Uterus (tissue), 4 donors: ENCODE measurements around the gene CPNE9. TPM values are rescaled to one million over a fixed set of nuclear protein-coding genes. Genes with fewer than 3 reads are reported as not detected.
A peak's percentile ranks its signal among the peaks of the same experiment; 100 is the strongest.
"Not testable (repeated sequence)": the region's sequence is repeated elsewhere in the genome, so short reads cannot be mapped to it uniquely, and the experiment has no call there.

Experiments used
- DNase-seq, 2 donors: peaks; one replicate each; pipeline ENCODE4 v3.0.0-alpha.2; 2019 to 2020
- H3K27ac ChIP-seq, 2 donors: fragments of 200-600 bp; sonication (generic); 1 replicate in 1 of 2; 2 replicates in 1 of 2; pipeline ENCODE4 v1.5.1; 2016 to 2018
- H3K27me3 ChIP-seq, 2 donors: fragments of 200-600 bp; sonication (generic); one replicate each; pipeline ENCODE4 v1.5.1; 2018 to 2019; ENCODE audit warnings: control low read depth in 1 of 2
- H3K36me3 ChIP-seq, 2 donors: fragments of 200-600 bp; sonication (generic); one replicate each; pipeline ENCODE4 v1.5.1; 2019; ENCODE audit warnings: control low read depth in 1 of 2
- H3K4me1 ChIP-seq, 2 donors: fragments of 200-600 bp; sonication (generic); one replicate each; pipeline ENCODE4 v1.5.1; 2018 to 2019; ENCODE audit warnings: control low read depth in 1 of 2
- H3K4me3 ChIP-seq, 2 donors: fragments of 200-600 bp; sonication (generic); 1 replicate in 1 of 2; 2 replicates in 1 of 2; pipeline ENCODE4 v1.5.1; 2018 to 2019; ENCODE audit warnings: mild to moderate bottlenecking in 1 of 2
- H3K9me3 ChIP-seq, 2 donors: fragments of 200-600 bp; sonication (generic); one replicate each; pipeline ENCODE4 v1.5.1; 2019; ENCODE audit warnings: control low read depth in 1 of 2
- CTCF ChIP-seq, 4 experiments: fragments of 200-600 bp in 2 of 4; fragments of 450-650 bp in 2 of 4; sonication (generic) in 2 of 4; IDR thresholded peaks; one replicate each; pipeline ENCODE4 v1.5.1; 2016 to 2019; ENCODE audit warnings: antibody characterized with exemption in 4 of 4, mild to moderate bottlenecking in 2 of 4, moderate library complexity in 1 of 4
- POLR2A ChIP-seq, 2 donors: fragments of 450-650 bp; IDR thresholded peaks; one replicate each; pipeline ENCODE4 v1.6.1; 2016; ENCODE audit warnings: antibody characterized with exemption in 2 of 2, mild to moderate bottlenecking in 1 of 2, moderate library complexity in 1 of 2
- intact Hi-C: fragments of 100-400 bp; cut with DNase I; formaldehyde crosslinking; loops from one replicate; pipeline ENCODE4 v1.15.1; 2023; ENCODE audit warnings: low total_unique reads
- total RNA-seq, 4 donors: library from RNA; depleted of rRNA in 3 of 4; stranded (reverse); fragments of >200 nt in 3 of 4; gene quantifications; one replicate each; pipeline versions ENCODE4 v1.1.0 to v1.2.4, GENCODE V29; 2014 to 2023
- donor health status: DM: yes; HTN: yes; CAD: no.

CPNE9 gene
- total RNA-seq, 4 donors from 2014 or later: not detected

DNA sequence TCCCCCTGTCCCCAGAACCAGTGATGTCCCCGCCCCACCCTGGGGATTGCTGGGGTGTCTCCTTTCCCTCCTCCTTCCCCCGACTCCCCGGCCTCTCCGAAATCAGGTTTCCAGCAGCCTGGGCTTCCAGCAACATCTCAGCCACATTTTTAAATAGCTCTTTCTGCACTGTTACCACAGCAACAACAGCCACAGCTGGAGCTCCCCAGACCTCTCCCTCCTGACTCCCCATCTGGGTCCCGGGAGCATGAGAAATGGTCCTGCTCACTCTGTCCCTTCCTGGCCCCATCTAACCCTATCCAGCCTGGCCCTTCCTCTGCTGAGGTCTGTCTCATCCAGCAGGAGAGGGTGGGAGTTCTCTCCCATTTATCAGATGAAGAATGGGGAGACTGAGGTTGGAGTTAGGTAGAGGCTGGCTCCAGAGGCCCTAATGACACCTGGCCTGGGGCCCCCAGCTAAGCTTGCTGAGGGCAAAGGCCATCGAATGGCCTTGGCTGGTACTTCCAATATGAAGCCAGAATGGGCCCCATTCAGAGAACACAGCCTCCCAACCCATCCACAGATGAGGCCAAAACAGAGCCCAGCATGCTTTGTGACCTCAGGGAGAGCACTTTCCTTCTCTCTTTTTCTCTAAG lies 64.6 kb downstream of the CPNE9 start:
- no peak for TF ChIP-seq POLR2A (IDR thresholded peaks at IDR 0.05)
- intact Hi-C loops: no loop called here
- H3K4me3 ChIP-seq: no peak overlapping the region
- H3K9me3 ChIP-seq: no peaks in the 10 kb centered on the region
- H3K4me1 ChIP-seq: peaks cover 0 to 9% of the 10 kb centered on the region in 2 donors
- no peak for DNase-seq
- no peaks in the 10 kb centered on the region for H3K27me3 ChIP-seq
- peak overlapping the region; percentile 95 to 98 for H3K27ac ChIP-seq
- H3K36me3 ChIP-seq: no peaks in the 10 kb centered on the region

- no peak for DNase-seq
- H3K4me3 ChIP-seq: peak overlapping the region; percentile 62 to 84
- H3K36me3 ChIP-seq: no peaks in the 10 kb centered on the region
- no peaks in the 10 kb centered on the region for H3K27me3 ChIP-seq
- intact Hi-C loops: no loop called here
- TF ChIP-seq POLR2A (IDR thresholded peaks at IDR 0.05): no peak
- no peak for TF ChIP-seq CTCF (IDR thresholded peaks at IDR 0.05)
- H3K4me1 ChIP-seq: peaks cover 0 to 9% of the 10 kb centered on the region in 2 donors
- H3K9me3 ChIP-seq: no peaks in the 10 kb centered on the region
- H3K27ac ChIP-seq: peak overlapping the region; percentile 95 to 98
Observed at GRCh38 chr3:9769012-9769411, 65.4 kb downstream of the CPNE9 start.

DNA sequence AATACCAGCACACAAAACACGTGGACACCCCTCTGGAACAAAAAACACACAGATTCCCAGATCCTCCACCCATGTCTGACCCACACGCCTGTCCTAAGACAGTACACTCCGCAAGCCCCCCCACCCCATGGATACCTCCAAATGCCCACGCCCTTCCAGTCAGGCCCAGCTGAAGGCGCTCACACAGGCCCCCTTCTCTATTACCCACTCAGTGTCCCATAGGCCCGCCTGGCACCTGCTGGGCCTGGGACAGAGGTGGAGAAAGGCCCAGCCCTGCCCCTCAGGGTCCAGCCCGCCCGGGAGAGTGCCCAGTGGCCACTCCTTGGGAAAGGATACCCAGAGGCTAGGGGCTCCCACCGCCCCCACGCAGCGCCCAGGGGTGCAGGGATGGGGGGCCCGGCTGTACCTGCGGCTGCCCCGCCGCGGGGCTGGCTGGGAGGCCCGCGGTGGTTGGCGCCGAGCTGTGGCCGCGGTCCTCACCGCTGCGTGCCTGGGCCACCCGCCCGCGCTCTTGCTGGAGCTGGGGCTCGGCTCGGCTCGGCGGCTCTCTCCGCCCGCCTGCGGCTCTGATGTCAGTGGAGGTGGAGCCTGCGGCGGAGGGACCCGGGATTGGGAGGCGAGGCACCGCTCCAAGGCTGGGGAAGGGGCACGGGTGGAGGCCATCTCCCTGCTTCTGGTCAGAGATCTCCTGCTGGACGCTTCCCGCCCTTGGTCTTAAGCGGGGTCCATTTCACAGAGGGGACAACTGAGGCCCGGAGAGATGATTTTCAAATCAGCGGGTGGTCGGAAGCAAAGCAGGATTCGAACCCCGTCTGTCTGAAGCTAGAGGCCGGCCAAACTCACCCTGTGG lies 66.0 kb downstream of the CPNE9 start, which contains the start of gene CAMK1:
TSS of gene CAMK1 (minus strand) at position 522 of the 850 bp plus-strand sequence. CDS start 2,198 bp downstream, outside the sequence.
- Histone ChIP-seq H3K9me3 (no peaks in the 10 kb centered on the region), H3K27ac (peak within 1 kb of the TSS; percentile 95 to 98), H3K27me3 (no peaks in the 10 kb centered on the region), H3K36me3 (no peaks in the 10 kb centered on the region), H3K4me1 (peaks cover 0 to 9% of the 10 kb centered on the region in 2 donors), H3K4me3 (peak within 1 kb of the TSS; percentile 62 to 84)
- intact Hi-C loops: no loop called here
- TF ChIP-seq CTCF (IDR thresholded peaks at IDR 0.05): no peak
- peak; percentile 80 to 91 for TF ChIP-seq POLR2A (IDR thresholded peaks at IDR 0.05)
- DNase-seq: peak; percentile 85 to 88

GRCh38 chr3:9770276-9770812 lies 66.7 kb downstream of the CPNE9 start:
- TF ChIP-seq CTCF (IDR thresholded peaks at IDR 0.05) (no peak), POLR2A (IDR thresholded peaks at IDR 0.05) (no peak)
- Histone ChIP-seq H3K4me1 (peaks cover 0 to 9% of the 10 kb centered on the region in 2 donors), H3K4me3 (peak overlapping the region; percentile 62 to 84), H3K36me3 (no peaks in the 10 kb centered on the region), H3K27ac (peak overlapping the region; percentile 95 to 98), H3K27me3 (no peaks in the 10 kb centered on the region), H3K9me3 (no peaks in the 10 kb centered on the region)
- intact Hi-C loops: no loop called here
- DNase-seq: peak; percentile 96 to 97

- H3K4me1 ChIP-seq, intact Hi-C loops, H3K4me3 ChIP-seq, DNase-seq, H3K27me3 ChIP-seq, H3K9me3 ChIP-seq, H3K36me3 ChIP-seq: not testable (repeated sequence)
- H3K27ac ChIP-seq: peak overlapping the region; percentile 95 to 98
Observed at GRCh38 chr3:9771007-9771406, 67.4 kb downstream of the CPNE9 start.
